WTC11 (cell line): ENCODE data around the gene NR5A1. TPM values are rescaled to one million over a fixed set of nuclear protein-coding genes. Genes with fewer than 3 reads are reported as not detected.

Experiments
- ATAC-seq: fragments of 200-7000 bp; cut with Tn5 transposase; 2 replicates; pipeline ENCODE4 v1.10.0; 2021; ENCODE audit warnings: mild to moderate bottlenecking, moderate library complexity
- CTCF ChIA-PET: fragments of 300-600 bp; sonication (Branson Sonifier 250); formaldehyde crosslinking; loops from one replicate; lab custom pipeline; 2021; ENCODE audit warnings: antibody characterized with exemption; lab: Charles Lee
- POLR2A ChIA-PET: fragments of 350-600 bp; sonication (Branson Sonifier 250); formaldehyde crosslinking; loops from one replicate; lab custom pipeline; 2021; ENCODE audit warnings: antibody characterized with exemption; lab: Charles Lee
- DNase-seq: peaks from one replicate; pipeline ENCODE4 v3.0.0; 2021; ENCODE audit warnings: low spot score
- H3K27ac Mint-ChIP-seq: 2 replicates; pipeline ENCODE4 v1.8.0; 2021; ENCODE audit warnings: mixed read lengths
- H3K27me3 Mint-ChIP-seq: 2 replicates; pipeline ENCODE4 v1.8.0; 2021; ENCODE audit warnings: low read depth, mild to moderate bottlenecking, moderate library complexity, mixed read lengths
- H3K36me3 Mint-ChIP-seq: 2 replicates; pipeline ENCODE4 v1.8.0; 2021; ENCODE audit warnings: mixed read lengths
- H3K4me1 Mint-ChIP-seq: 2 replicates; pipeline ENCODE4 v1.8.0; 2022; ENCODE audit warnings: mixed read lengths
- H3K4me3 Mint-ChIP-seq: 2 replicates; pipeline ENCODE4 v1.8.0; 2021; ENCODE audit warnings: mild to moderate bottlenecking, moderate library complexity, mixed read lengths
- H3K9me3 Mint-ChIP-seq: 2 replicates; pipeline ENCODE4 v1.8.0; 2021; ENCODE audit warnings: mixed read lengths
- ATF1 ChIP-seq: sonication (generic); formaldehyde crosslinking; IDR thresholded peaks from 2 replicates; pipeline ENCODE4 v1.8.1; 2023; ENCODE audit warnings: mild to moderate bottlenecking, moderate library complexity, missing genetic modification reagents
- EMX1 ChIP-seq: fragments of 250-450 bp; sonication (Bioruptor Pico); IDR thresholded peaks from 2 replicates; pipeline ENCODE4 v1.8.0; 2021; ENCODE audit warnings: mild to moderate bottlenecking
- FOXK1 ChIP-seq: sonication (generic); formaldehyde crosslinking; IDR thresholded peaks from 2 replicates; pipeline ENCODE4 v1.8.0; 2022; ENCODE audit warnings: mild to moderate bottlenecking, moderate library complexity, missing genetic modification reagents
- GTF2I ChIP-seq: fragments of 250-450 bp; sonication (Bioruptor Pico); conservative IDR thresholded peaks from 2 replicates; pipeline ENCODE4 v1.4.0; 2021; ENCODE audit warnings: mild to moderate bottlenecking
- HMGXB4 ChIP-seq: sonication (generic); formaldehyde crosslinking; IDR thresholded peaks from 2 replicates; pipeline ENCODE4 v1.8.1; 2023; ENCODE audit warnings: mild to moderate bottlenecking, moderate library complexity, missing genetic modification reagents
- JUN ChIP-seq: sonication (generic); formaldehyde crosslinking; IDR thresholded peaks from 2 replicates; pipeline ENCODE4 v1.8.0; 2023; ENCODE audit warnings: mild to moderate bottlenecking, missing genetic modification reagents
- NFATC4 ChIP-seq: fragments of 250-450 bp; sonication (Bioruptor Pico); IDR thresholded peaks from 2 replicates; pipeline ENCODE4 v1.9.0; 2021; ENCODE audit warnings: mild to moderate bottlenecking
- NFYB ChIP-seq: sonication (generic); formaldehyde crosslinking; conservative IDR thresholded peaks from 2 replicates; pipeline ENCODE4 v1.8.0; 2022; ENCODE audit warnings: low read depth, missing genetic modification reagents
- NR3C1 ChIP-seq: sonication (generic); formaldehyde crosslinking; conservative IDR thresholded peaks from 2 replicates; pipeline ENCODE4 v1.8.1; 2023; ENCODE audit warnings: low read depth, mild to moderate bottlenecking, missing genetic modification reagents
- RELA ChIP-seq: sonication (generic); formaldehyde crosslinking; IDR thresholded peaks from 2 replicates; pipeline ENCODE4 v1.8.1; 2022; ENCODE audit warnings: missing genetic modification reagents, mild to moderate bottlenecking, borderline replicate concordance
- SMAD4 ChIP-seq: sonication (generic); formaldehyde crosslinking; IDR thresholded peaks from 2 replicates; pipeline ENCODE4 v1.8.0; 2022; ENCODE audit warnings: mild to moderate bottlenecking, missing genetic modification reagents
- SP1 ChIP-seq: sonication (generic); formaldehyde crosslinking; conservative IDR thresholded peaks from 2 replicates; pipeline ENCODE4 v1.8.1; 2022; ENCODE audit warnings: missing genetic modification reagents
- USF1 ChIP-seq: sonication (generic); formaldehyde crosslinking; IDR thresholded peaks from 2 replicates; pipeline ENCODE4 v1.8.0; 2022; ENCODE audit warnings: mild to moderate bottlenecking, missing genetic modification reagents
- total RNA-seq: library from RNA; stranded (reverse); gene quantifications from 3 replicates; pipeline ENCODE4 v1.2.3, GENCODE V29; 2021
- TF ChIP-seq, protein P1 (sequence below): sonication (generic); formaldehyde crosslinking; IDR thresholded peaks from 2 replicates; pipeline ENCODE4 v1.8.0; 2022; ENCODE audit warnings: mild to moderate bottlenecking, missing genetic modification reagents
- TF ChIP-seq, protein P2 (sequence below): sonication (generic); formaldehyde crosslinking; conservative IDR thresholded peaks from 2 replicates; pipeline ENCODE4 v1.8.1; 2023; ENCODE audit warnings: mild to moderate bottlenecking, low read depth, missing genetic modification reagents, moderate library complexity
- TF ChIP-seq, protein P3 (sequence below): sonication (generic); formaldehyde crosslinking; IDR thresholded peaks from 2 replicates; pipeline ENCODE4 v1.8.1; 2022; ENCODE audit warnings: missing genetic modification reagents, borderline replicate concordance
- TF ChIP-seq, protein P4 (sequence below): fragments of 250-450 bp; sonication (Bioruptor Pico); IDR thresholded peaks from 2 replicates; pipeline ENCODE4 v2.1.2; 2022; ENCODE audit warnings: mild to moderate bottlenecking, moderate library complexity

Gene NR5A1
- total RNA-seq, 1 experiment from 2014 or later = 0.77 TPM

DNA sequence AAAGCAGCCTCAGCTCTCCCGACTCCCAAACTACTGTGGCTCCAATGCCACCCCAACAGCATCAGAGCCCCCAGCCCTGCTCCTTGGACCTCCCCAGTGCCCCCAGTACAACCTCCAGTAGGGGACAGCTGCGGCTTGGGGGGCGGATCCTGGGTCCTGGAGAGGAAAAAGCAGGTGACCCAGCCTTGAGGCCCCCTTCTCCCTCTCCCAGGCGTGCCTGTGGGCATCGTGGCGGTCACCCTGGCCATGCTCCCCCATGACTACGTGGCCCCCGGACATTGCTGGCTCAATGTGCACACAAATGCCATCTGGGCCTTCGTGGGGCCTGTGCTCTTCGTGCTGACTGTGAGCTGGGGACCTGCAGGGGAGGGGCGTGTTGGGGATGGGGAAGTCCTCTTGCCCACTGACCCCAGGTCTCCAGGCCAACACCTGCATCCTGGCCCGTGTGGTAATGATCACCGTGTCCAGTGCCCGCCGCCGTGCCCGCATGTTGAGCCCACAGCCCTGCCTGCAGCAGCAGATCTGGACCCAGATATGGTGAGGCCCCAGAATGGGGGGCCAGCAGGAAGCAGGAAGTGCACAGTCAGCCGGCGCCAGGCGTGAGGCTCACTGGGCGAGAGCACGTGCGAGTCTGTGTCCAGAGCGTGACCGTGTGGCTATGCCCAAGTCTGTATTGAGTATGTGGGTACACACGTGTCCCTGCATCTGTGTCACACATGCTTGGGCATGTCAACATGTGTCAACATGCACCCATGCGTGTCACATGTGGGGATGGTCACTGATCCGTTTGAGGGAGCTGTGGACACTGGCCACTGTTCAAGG, 38.0 kb downstream of the NR5A1 start:
- no peak overlapping the region for H3K4me3 Mint-ChIP-seq
- no peaks in the 10 kb centered on the region; the same call in 1 of the 2 replicates for H3K27me3 Mint-ChIP-seq
- no peak for DNase-seq
- no peak overlapping the region for H3K27ac Mint-ChIP-seq
- TF ChIP-seq EMX1 (CRISPR knock-in tag) = no peak
- TF ChIP-seq FOXK1 = no peak
- TF ChIP-seq, protein P1, sequence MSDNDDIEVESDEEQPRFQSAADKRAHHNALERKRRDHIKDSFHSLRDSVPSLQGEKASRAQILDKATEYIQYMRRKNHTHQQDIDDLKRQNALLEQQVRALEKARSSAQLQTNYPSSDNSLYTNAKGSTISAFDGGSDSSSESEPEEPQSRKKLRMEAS (CRISPR knock-in tag) = no peak
- TF ChIP-seq, protein P2, sequence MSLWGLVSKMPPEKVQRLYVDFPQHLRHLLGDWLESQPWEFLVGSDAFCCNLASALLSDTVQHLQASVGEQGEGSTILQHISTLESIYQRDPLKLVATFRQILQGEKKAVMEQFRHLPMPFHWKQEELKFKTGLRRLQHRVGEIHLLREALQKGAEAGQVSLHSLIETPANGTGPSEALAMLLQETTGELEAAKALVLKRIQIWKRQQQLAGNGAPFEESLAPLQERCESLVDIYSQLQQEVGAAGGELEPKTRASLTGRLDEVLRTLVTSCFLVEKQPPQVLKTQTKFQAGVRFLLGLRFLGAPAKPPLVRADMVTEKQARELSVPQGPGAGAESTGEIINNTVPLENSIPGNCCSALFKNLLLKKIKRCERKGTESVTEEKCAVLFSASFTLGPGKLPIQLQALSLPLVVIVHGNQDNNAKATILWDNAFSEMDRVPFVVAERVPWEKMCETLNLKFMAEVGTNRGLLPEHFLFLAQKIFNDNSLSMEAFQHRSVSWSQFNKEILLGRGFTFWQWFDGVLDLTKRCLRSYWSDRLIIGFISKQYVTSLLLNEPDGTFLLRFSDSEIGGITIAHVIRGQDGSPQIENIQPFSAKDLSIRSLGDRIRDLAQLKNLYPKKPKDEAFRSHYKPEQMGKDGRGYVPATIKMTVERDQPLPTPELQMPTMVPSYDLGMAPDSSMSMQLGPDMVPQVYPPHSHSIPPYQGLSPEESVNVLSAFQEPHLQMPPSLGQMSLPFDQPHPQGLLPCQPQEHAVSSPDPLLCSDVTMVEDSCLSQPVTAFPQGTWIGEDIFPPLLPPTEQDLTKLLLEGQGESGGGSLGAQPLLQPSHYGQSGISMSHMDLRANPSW = no peak
- TF ChIP-seq RELA (CRISPR knock-in tag) = no peak
- TF ChIP-seq ATF1 (CRISPR knock-in tag) = no peak
- TF ChIP-seq JUN (CRISPR knock-in tag) = no peak
- H3K4me1 Mint-ChIP-seq = no peaks in the 10 kb centered on the region
- no peak for ATAC-seq
- ChIA-PET CTCF (interaction anchor here (1.1 kb wide), 1 partner anchor 9 kb away, joined by 4 read pairs; no protein-coding TSS in a partner anchor), POLR2A (no interaction called here)
- H3K36me3 Mint-ChIP-seq = no peaks in the 10 kb centered on the region
- no peaks in the 10 kb centered on the region for H3K9me3 Mint-ChIP-seq

DNA sequence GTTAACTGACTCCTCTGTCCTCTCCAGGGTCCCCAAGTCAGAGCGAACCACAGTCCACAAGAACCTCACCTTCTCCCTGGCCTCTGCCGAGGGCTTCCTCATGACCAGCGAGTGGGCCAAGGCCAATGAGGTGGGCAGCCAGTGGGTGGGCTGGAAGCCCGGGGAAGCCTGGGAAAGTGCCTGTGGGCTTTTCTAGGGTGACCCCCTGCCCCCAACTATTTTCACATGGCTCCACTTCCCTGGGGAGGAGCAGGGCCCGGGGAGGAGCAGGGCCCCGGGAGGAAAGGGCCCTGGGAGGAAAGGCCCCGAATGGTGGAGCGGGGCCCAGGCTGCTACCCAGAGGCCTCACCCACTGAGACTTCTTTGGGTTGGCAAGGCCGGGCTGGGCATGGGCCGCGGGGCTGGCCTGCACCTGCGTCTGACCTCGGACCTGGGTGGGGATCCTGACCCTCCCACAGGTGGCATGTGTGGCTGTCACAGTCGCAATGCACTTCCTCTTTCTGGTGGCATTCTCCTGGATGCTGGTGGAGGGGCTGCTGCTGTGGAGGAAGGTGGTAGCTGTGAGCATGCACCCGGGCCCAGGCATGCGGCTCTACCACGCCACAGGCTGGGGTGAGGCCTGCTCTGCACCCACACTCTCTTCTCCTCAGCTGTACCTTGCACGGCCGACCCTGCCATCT, 39.0 kb downstream of the NR5A1 start:
- POLR2A ChIA-PET = no interaction called here
- TF ChIP-seq NFYB (CRISPR knock-in tag) (no peak), NR3C1 (no peak), NFATC4 (CRISPR knock-in tag) (no peak), USF1 (no peak), SP1 (CRISPR knock-in tag) (no peak), SMAD4 (no peak), GTF2I (CRISPR knock-in tag) (no peak), HMGXB4 (CRISPR knock-in tag) (no peak), FOXK1 (no peak)
- TF ChIP-seq, protein P3, sequence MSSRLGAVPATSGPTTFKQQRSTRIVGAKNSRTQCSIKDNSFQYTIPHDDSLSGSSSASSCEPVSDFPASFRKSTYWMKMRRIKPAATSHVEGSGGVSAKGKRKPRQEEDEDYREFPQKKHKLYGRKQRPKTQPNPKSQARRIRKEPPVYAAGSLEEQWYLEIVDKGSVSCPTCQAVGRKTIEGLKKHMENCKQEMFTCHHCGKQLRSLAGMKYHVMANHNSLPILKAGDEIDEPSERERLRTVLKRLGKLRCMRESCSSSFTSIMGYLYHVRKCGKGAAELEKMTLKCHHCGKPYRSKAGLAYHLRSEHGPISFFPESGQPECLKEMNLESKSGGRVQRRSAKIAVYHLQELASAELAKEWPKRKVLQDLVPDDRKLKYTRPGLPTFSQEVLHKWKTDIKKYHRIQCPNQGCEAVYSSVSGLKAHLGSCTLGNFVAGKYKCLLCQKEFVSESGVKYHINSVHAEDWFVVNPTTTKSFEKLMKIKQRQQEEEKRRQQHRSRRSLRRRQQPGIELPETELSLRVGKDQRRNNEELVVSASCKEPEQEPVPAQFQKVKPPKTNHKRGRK (CRISPR knock-in tag) = no peak
- TF ChIP-seq, protein P4, sequence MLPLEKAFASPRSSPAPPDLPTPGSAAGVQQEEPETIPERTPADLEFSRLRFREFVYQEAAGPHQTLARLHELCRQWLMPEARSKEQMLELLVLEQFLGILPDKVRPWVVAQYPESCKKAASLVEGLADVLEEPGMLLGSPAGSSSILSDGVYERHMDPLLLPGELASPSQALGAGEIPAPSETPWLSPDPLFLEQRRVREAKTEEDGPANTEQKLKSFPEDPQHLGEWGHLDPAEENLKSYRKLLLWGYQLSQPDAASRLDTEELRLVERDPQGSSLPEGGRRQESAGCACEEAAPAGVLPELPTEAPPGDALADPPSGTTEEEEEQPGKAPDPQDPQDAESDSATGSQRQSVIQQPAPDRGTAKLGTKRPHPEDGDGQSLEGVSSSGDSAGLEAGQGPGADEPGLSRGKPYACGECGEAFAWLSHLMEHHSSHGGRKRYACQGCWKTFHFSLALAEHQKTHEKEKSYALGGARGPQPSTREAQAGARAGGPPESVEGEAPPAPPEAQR (CRISPR knock-in tag) = no peak
- TF ChIP-seq, all 79 proteins: peak for 0
- no peaks in the 10 kb centered on the region for H3K9me3 Mint-ChIP-seq

More for the DNA sequence above, 39.0 kb downstream of the NR5A1 start:
- no peak overlapping the region for H3K4me3 Mint-ChIP-seq
- CTCF ChIA-PET = no interaction called here
- H3K4me1 Mint-ChIP-seq = no peaks in the 10 kb centered on the region
- no peaks in the 10 kb centered on the region; the same call in none of the 2 replicates for H3K27me3 Mint-ChIP-seq
- no peak for ATAC-seq
- DNase-seq = no peak
- no peak overlapping the region for H3K27ac Mint-ChIP-seq
- H3K36me3 Mint-ChIP-seq = no peaks in the 10 kb centered on the region
